ENCODE data around the gene CALCA. TPM values are rescaled to one million over a fixed set of nuclear protein-coding genes. Genes with fewer than 3 reads are reported as not detected.
A peak's percentile ranks its signal among the peaks of the same experiment; 100 is the strongest.
"Not testable (repeated sequence)": the region's sequence is repeated elsewhere in the genome, so short reads cannot be mapped to it uniquely, and the experiment has no call there.

Gene CALCA, protein sequence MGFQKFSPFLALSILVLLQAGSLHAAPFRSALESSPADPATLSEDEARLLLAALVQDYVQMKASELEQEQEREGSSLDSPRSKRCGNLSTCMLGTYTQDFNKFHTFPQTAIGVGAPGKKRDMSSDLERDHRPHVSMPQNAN
- not detected in 2 replicates for total RNA-seq

DNA sequence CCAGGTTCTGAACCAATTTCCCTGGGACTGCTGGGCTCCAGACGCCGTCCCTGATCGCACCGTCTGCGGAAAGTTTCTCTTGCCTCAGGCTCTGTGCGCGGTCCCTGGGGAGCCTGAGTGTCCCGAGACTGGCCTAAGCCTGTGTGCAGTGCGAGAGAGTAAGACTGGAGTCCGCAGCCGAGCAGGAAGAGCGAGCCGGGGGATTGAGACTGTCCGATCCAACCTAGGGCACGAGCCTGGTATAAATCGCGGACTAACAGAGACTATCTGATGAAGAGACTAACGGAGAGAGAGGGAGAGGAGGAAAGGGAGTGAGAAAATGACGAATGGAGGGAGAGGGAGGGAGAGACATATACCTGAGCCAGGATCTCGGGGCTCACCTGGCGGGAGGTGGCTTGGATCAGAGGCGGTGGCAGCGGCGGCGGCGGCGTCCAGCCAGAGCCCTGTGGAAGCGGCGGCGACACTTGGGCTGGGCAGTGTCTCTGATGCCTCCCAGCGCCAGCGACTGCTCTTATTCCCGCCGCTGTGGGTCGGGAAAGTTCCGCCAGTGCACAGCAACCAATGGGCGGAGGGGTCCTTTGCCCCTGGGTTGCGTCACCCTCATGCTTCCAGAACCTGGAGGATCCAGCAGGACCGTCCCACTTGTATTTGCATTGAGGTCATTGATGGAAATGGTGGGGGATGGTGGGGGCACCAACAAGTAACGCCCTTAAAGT lies at the start of gene CALCA:
Gene CALCA, minus strand, starts transcription at position 487 of the 716 bp plus-strand sequence. CDS start 1,159 bp downstream, outside the sequence.
- DNase-seq (ENCODE audit: low read depth, low spot score) = no peak

DNA sequence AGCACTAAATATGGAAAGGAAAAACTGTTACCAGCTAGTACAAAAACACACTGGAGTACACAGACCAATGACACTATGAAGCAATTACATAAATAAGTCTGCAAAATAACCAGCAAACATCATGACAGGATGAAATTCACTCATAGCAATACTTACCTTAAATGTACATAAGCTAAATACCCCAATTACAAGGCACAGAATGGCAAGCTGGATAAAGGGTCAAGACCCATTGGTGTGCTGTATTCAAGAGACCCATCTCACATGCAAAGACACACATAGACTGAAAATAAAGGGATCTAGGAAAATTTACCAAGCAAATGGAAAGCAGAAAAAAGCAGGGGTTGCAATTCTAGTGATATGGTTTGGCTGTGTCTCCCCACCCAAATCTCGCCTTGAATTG lies 44.0 kb upstream of the CALCA start:
- DNase-seq (ENCODE audit: low read depth, low spot score) = no peak

DNA sequence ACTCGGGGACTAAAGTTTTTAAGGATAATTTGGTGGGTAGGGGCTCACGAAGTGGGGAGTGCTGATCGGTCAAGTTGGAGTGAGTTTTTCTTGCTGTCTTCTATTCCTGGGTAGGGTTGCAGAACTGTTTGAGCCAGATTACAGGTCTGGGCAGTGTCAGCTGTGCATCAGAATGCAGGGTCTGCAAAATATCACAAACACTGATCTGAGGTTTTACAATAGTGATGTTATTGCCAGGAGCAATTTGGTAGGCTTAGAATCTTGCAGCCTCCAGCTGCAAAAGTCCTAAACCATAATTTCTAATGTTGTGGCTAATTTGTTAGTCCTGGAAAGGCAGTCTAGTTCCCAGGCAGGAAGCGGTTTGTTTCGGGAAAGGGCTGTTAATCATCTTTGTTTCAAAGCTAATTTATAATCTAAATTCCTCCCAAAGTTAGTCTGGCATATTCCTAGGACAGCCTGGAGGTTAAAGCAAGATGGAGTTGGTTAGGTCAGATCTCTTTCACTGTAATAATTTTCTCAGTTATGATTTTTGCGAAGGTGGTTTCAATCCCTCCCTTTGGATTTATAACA lies 39.7 kb upstream of the CALCA start:
- DNase-seq (ENCODE audit: low read depth, low spot score) = no peak

DNA sequence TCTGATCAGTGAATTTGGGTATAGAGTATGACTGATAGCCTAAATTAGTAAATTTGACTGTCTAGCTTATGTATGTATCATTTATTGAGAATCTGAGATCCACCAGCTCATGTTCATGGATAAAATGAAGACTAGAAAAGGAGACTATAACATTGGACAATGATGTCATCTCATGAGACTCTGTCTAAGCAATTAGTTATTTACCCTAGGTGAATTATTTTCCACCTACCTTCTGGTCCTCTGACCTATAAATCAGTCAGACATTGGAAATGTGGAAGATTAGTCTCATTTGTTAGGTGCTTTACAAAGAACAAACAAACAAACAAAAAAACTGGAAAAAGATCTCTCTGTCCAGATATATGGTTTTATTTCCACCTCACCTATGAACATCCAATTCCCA lies 38.7 kb upstream of the CALCA start:
- no peak for DNase-seq (ENCODE audit: low read depth, low spot score)

DNA sequence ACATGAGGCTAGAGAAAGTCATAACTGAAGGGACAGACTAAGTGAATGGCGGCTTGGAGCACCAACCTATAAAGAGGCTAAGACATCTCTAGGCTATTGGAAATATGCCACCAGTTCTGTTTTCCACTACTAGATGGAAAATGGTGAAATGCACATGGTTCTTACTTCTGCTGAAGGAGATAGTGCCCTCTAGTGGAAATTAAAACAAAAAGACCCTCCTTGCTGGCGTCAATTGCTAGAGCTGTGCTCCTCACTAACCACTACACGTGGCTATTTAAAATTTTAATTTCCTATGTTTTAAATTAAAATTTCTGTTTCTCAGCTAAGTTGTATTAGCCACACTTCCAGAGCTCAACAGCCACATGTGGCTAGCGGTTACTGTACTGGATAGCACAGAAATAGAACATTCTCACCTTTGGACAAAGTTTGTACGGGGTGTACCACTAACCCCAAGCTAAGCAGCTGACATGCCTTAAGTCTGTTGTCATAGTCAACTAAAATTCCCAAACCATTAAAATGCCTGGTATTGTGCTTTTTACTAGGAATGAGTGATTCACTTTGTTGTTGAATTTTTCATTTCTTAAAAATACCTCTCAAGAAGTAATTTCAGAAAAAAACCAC lies 34.1 kb upstream of the CALCA start:
- DNase-seq (ENCODE audit: low read depth, low spot score) = peak; percentile 3

DNA sequence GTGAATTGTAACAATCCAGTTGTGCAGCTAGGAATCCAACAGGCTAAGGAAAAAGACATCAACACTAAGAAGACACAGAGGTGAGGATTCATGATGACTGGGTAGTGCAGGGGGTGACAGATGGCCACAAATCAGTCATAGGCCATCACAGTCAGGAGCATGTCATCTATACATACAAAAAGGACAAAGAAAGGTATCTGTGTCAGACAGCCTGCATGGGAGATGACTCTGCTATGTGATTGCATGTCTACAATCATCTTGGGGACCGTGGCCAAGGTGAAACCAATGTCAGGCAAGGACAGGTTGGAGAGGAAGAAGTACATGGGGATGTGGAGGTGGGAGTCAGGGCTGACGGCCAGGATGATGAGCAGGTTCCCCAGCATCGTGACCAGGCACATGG lies 16.0 kb upstream of the CALCA start:
- DNase-seq (ENCODE audit: low read depth, low spot score) = not testable (repeated sequence)

DNA sequence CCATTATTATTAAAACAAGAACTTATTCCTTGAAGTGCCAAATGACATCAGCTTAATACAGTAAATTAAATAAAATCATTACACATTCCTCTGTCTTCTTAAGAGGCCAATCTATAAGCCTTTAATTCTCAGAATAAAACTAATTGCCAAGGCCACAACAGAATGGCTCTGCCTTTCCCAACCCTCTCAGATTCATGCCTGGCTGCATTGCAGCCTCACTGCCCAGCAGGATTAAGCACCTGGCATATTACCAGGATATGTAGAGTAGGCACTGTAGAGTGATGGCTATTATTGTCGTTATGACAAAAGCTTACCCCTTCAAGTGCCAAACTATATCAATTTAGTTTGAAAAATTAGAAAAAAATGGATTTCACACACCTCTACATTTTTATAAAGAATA lies 9.4 kb upstream of the CALCA start:
- no peak for DNase-seq (ENCODE audit: low read depth, low spot score)

DNA sequence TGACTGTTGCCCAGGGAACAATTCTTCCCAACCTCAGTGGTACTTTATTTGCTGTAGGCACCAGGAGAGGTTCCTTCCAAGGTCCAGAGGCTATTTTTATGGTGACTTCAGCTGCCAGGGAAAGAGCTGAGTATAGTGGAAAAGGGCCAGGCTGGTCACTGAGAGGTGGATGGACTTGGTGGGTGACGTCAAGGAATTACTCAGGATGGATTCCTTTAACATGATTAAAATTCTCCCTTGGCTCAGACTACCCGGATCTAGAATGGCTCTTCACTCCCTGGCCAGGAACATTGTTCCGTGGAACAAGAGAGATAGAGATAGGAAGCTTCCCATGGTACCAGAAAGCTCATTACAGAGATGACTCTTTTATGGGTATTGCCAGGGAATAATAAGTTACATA lies 8.7 kb upstream of the CALCA start:
- no peak for DNase-seq (ENCODE audit: low read depth, low spot score)

DNA sequence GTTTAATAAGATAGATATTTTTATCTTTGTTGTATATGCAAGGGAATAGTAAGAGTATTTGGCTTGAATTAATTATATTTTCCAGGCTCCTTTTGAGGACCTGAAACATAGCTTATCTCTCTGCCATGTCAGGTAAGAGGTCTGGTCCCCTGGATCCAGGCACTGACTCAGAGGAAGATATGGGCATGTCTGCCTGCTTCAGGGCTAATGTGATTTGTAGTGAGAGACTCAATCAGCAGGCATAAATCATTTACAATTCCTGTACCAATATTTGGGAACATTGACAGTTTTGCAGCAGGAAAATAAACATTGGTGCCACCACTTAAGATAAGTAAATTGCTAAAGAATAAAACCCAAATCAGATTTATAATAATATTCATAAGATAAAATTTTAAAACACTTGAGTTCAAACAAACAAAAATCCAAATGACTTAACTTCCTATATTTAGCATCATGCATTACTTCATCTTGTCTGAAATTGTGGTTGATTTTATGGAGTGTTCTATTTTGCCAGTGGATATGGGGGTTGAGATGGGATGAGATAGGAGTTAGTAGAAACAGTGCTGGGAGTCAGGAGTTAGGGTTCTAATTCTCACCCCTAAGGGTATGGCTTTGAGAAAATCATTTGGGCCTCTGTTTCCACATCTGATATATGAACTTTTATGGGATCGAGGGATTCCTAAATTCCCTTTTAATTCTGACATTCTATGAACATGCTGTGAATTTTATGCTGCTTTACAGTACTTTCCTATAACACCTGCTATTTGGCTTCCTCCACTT lies 5.1 kb upstream of the CALCA start:
- DNase-seq (ENCODE audit: low read depth, low spot score) = no peak

DNA sequence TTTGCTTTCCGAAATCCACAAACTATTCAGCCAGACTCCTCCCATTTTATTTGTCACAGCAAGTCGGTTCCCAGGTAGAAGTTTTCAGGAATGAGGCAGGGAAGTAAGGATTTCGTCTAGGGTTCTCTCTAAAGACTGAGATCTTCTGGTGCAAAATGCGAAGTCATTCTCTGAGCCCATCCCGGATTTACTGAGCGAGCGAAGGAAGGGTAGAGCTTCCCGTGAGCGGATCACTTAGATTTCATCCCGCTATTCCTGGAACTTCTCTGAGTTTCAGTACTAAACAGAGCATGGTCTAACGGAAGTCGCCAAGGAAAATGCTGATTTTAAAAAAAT lies 3.1 kb upstream of the CALCA start:
- no peak for DNase-seq (ENCODE audit: low read depth, low spot score)

DNA sequence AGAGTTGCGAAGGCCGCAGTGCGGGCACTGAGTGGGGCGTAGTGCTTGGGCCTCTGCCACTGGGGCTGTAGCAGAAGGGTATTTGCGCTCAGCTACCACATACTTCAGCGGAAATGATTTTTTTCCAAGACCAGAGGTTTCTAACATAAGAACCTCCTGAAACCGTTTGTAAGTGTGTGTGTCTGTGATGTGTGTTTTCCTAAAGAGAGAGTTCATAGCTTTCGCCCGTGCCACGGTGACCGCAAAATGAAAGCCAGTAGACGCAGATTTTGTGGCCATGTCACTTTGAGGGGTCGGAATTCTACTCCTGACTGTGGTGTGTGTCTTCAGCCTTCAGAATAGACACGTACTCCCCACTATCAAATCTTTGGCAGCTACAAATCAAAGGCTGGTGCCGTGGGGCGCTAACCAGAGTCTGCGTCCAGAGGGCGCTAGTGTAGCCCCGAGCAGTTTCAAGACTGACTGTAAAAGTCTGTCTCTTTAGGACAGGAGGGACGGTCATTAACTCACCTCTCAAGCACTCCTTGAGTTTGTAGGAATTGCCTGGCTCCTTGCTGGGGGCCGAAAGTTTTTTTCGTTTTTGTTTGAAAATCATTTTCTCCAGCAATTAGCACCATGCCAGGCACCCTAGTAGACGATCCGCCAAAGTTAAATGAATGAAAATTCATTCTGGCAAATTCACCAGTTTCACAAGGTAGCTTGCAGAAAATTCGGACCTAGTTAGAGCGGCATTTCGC lies 2.5 kb upstream of the CALCA start:
- DNase-seq (ENCODE audit: low read depth, low spot score) = no peak

DNA sequence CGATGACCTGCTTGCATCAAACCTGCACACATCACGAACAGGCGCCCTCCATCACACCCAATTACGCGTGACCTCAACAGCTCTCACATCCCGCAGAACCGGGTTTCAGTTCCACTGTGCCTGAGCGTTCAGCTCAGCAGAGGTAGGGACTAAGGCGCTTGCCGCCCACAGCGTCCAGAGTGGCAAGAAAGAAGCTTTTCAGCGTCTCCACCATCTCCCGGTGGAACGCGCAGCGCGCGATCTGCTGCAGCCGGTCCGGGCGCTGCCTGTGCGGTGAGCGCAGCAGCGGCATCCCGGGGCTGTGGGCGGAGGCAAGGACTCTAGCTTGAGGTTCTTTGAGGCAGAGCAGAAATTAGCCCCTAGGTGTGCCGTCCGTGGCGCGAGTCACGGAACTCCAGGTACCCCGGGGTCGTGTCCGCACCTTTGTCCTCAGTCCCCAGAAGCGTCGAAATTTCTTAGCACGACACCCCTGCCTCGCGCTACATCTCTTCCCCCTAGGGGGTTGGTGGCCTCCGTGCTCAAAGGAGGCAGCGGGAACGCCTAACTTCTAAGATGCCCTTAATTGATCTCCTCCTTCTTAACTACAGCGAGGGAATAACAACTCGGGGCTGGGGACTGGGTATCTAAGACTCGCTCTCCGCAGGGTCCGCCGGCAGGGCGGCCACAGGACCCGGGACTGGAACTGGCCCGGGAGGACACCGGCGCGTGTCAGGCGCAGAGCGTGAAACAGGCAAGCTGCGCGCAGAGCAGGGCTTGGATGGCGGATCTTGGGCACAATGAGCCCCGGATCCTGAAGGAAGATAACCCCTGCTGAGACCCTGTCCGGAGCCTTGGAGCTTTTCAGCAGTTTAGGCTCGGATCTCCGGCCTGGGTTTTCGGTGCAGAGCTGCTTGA lies 1.7 kb upstream of the CALCA start:
- no peak for DNase-seq (ENCODE audit: low read depth, low spot score)

DNA sequence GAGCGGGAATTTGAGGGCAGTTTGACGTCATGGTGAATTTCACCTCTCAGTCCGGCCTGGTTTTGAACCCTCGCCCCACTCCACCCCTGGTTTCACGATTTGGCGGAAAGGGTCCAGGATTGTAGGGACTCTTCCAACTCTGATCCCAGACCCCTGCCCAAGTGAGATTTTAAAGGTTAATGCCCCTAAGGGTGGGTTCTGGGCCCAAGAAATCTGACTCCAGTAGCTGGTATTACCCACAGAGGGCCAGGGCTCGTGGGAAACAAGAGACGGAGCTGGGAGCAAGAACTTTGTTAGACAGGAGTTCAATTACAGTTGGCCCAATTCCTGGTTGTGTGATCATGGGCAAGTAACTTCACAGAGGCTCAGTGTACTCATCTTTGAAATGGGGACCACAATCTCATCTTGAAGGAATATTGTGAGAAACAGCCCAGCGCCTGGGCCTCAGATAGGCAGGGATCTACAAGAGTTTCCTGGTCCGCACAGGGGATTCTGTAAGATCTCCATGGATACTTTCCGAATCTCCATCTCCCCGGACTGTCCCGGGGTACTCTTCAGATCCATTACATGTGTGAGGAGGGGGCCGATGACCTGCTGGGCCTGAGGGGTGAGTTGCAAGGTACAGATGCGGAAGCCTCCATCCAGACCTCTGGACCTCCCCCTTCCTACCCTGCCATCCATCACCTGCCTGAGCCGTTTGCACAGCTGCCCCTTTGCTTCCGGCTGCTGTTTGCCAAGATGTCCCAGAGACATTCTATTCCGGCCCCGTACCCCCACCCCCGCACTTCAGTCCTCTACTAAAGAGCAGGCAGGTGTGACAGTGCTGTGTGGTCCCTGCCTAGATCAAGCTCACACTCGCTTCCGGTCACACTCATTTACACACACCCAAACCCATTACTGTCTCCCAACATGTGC lies 687 bp upstream of the CALCA start:
- DNase-seq (ENCODE audit: low read depth, low spot score) = no peak

DNA sequence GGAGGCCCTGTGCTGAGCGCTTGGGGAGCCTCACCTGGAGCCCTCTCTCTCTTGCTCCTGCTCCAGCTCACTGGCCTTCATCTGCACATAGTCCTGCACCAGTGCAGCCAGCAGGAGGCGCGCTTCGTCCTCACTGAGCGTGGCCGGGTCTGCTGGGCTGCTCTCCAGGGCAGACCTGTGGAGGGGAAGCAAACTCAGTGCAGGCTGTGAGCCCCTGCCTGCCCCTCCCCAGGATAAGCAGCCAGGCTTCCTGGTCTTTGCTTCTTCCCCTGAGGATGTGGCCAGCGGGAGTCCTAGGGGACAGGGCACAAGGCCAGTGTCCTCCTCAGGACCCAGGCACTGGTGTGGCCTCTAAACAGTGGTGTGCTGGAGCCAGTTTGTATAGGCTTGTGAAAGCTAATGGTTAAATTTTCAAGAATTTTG lies 2.2 kb downstream of the CALCA start:
- no peak for DNase-seq (ENCODE audit: low read depth, low spot score)

DNA sequence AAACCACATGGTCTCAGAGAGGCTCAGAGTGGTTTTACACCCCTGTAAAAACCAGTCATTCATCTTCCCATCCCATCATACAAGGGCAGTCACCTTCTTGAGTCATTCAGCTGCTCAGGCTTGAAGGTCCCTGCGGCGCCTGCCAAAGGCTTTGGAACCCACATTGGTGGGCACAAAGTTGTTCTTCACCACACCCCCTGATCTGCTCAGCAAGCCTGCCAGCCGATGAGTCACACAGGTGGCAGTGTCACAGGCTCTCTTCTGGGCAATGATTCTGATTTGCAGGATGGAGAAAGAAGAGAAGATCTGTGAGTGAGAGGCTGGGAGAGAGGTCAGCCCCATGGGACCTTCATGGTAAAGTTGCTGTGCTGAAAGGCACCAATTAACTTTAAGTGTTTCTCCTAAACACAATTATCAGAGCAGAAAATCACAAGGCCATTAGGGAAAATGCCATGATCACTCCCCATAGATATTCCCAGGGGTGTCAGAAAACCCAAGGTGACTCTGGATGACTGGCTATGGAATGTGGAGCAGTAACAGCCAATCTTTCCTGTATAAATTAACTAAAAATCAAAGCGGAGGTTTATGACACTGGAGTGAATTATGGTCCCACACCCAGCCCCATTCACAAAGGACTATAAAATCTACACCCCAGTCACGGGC lies 4.4 kb downstream of the CALCA start:
- DNase-seq (ENCODE audit: low read depth, low spot score) = no peak

DNA sequence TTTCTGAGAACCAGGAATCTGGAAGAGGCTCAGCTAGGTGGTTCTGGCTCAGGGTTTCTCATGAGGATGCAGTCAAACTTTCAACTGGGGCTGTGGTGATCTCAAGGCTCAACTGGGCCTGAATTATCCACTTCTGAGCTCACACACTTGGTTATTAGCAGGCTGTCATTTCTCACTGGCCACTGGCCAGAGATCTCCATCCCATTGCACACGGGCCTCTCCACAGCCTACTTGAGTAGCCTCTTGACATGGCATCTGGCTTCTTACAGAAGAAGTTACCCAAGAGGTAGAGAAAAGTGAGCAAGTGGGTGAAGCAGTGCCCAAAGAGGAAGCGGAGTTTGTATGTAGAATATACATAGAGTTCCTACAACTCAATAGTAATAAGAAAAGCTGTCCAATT lies 16.0 kb downstream of the CALCA start:
- DNase-seq (ENCODE audit: low read depth, low spot score) = no peak

DNA sequence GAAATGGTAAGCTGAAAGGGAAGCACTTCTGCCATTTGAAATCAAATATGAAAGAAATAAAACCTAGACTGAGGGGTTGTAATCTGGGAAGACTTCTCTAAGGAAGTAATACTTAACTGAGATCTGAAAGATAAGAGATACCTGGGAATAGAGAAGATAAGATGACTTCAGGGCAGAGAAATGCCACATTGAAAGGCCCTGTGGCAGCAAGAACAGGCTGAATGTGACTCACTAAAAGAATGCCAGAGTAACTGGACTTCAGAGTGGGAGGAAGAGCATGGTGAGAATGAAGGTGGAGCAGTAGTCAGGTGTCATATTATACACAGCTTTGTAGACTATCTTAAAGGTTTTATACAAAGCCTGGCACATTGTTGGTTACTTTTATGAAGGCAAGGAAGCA lies 17.6 kb downstream of the CALCA start:
- DNase-seq (ENCODE audit: low read depth, low spot score) = no peak

DNA sequence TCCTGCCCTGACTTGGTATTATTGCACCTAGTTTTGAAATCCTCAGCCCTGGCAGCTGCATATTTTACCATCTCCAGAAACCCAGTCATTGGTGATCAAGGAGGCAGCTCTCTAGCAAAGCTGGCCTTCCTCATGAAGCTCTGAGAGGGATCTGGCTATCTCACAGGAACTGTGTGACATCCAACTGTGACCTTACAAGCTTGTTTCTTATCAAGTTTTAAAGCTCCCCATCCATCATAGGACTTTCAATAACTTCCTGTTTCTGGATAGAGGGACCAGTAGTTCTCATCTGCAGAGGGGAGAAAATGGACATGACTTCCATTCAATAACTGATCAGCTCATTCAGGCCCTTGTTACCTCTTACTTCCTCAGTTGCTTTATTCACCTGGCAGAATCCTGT lies 18.2 kb downstream of the CALCA start:
- DNase-seq (ENCODE audit: low read depth, low spot score) = no peak

Measured in pulmonary artery endothelial cell (primary cell).